Mucosa of descending colon (tissue), 3 donors: ENCODE results near the gene S100A2. TPM values are rescaled to one million over a fixed set of nuclear protein-coding genes. Genes with fewer than 3 reads are reported as not detected.
"Not testable (repeated sequence)": the region's sequence is repeated elsewhere in the genome, so short reads cannot be mapped to it uniquely, and the experiment has no call there.

ENCODE experiments used
- ATAC-seq: fragments of 200-7000 bp; cut with Tn5 transposase; one replicate; pipeline ENCODE4 v1.9.1; 2020; ENCODE audit warnings: mild to moderate bottlenecking, moderate library complexity
- DNase-seq, 3 donors: peaks; one replicate each; pipeline ENCODE4 v3.0.0-alpha.2; 2020
- H3K36me3 ChIP-seq: fragments of 200-600 bp; one replicate; pipeline ENCODE4 v1.8.0; 2021; ENCODE audit warnings: low read depth, mild to moderate bottlenecking
- H3K4me1 ChIP-seq: fragments of 200-600 bp; one replicate; pipeline ENCODE4 v1.8.0; 2021; ENCODE audit warnings: low read depth, mild to moderate bottlenecking
- H3K4me3 ChIP-seq: fragments of 200-600 bp; one replicate; pipeline ENCODE4 v1.8.0; 2021; ENCODE audit warnings: mild to moderate bottlenecking
- H3K9me3 ChIP-seq: fragments of 200-600 bp; one replicate; pipeline ENCODE4 v1.8.0; 2021; ENCODE audit warnings: mild to moderate bottlenecking
- CTCF ChIP-seq: fragments of 200-600 bp; IDR thresholded peaks from one replicate; pipeline ENCODE4 v1.8.0; 2022; ENCODE audit warnings: antibody characterized with exemption, mild to moderate bottlenecking
- intact Hi-C, 2 donors: fragments of 100-400 bp; cut with DNase I in 1 of 2; cut with micrococcal nuclease in 1 of 2; formaldehyde crosslinking; loops; one replicate each; pipeline versions ENCODE4 v1.11.0 to v1.11.1; 2022; cut with DNase I, micrococcal nuclease
- total RNA-seq, 3 donors: library from RNA; stranded (reverse); fragmentation: NEBNext Ultra II Directional in 2 of 3; extraction: Animal tissue kit (Norgen Biotek cat#: 25700) in 2 of 3; gene quantifications; one replicate each; pipeline versions ENCODE4 v1.2.1 to v1.2.4, GENCODE V29; 2021 to 2023
- donor health status: DM: no; HTN: no; CAD: no; lungs with moderate emphysema.
- donor health status: DM: no; HTN: no; CAD: no.
- donor health status: DM: no; HTN: yes; CAD: no.

S100A2 gene
- total RNA-seq, 3 donors from 2014 or later: 1.3 to 1.9 TPM; not detected in 1

GRCh38 chr1:153527023-153527682 lies 38.5 kb downstream of the S100A2 start:
- no peak for ATAC-seq
- no peaks in the 10 kb centered on the region for H3K36me3 ChIP-seq
- no peak for TF ChIP-seq CTCF
- H3K4me1 ChIP-seq: peaks cover 7% of the 10 kb centered on the region
- intact Hi-C loops: no loop called here
- peak in 1 of 3 donors; percentile 6 for DNase-seq
- H3K9me3 ChIP-seq: no peaks in the 10 kb centered on the region
- no peak overlapping the region for H3K4me3 ChIP-seq

GRCh38 chr1:153526132-153526543 lies 39.5 kb downstream of the S100A2 start:
- no peaks in the 10 kb centered on the region for H3K36me3 ChIP-seq
- TF ChIP-seq CTCF: no peak
- H3K4me1 ChIP-seq: no peaks in the 10 kb centered on the region
- peak in 1 of 3 donors; percentile 25 for DNase-seq
- H3K9me3 ChIP-seq: no peaks in the 10 kb centered on the region
- intact Hi-C loops: no loop called here
- ATAC-seq: peak; percentile 43
- H3K4me3 ChIP-seq: no peak overlapping the region

- no peaks in the 10 kb centered on the region for H3K36me3 ChIP-seq
- TF ChIP-seq CTCF: no peak
- H3K4me1 ChIP-seq: peaks cover 7% of the 10 kb centered on the region
- no peak overlapping the region for H3K4me3 ChIP-seq
- H3K9me3 ChIP-seq: no peaks in the 10 kb centered on the region
- intact Hi-C loops: no loop called here
- peak in 1 of 3 donors; percentile 19 for DNase-seq
- no peak for ATAC-seq
Observed at GRCh38 chr1:153525088-153525728, 40.4 kb downstream of the S100A2 start.

- H3K4me3 ChIP-seq, H3K9me3 ChIP-seq, DNase-seq, ATAC-seq, H3K4me1 ChIP-seq, H3K36me3 ChIP-seq, intact Hi-C loops: not testable (repeated sequence)
Observed at GRCh38 chr1:153522353-153523048, 43.1 kb downstream of the S100A2 start.

- not testable (repeated sequence) for H3K9me3 ChIP-seq, ATAC-seq
Observed at GRCh38 chr1:153521808-153522207, 43.8 kb downstream of the S100A2 start.

GRCh38 chr1:153520818-153521476 lies 44.7 kb downstream of the S100A2 start:
- H3K4me3 ChIP-seq: no peak overlapping the region
- ATAC-seq (no peak), DNase-seq (no peak)
- no peaks in the 10 kb centered on the region for H3K9me3 ChIP-seq
- no peak for TF ChIP-seq CTCF
- H3K4me1 ChIP-seq: peaks cover 14% of the 10 kb centered on the region
- intact Hi-C loops: no loop called here
- no peaks in the 10 kb centered on the region for H3K36me3 ChIP-seq

More at GRCh38 chr1:153521808-153522207, 43.8 kb downstream of the S100A2 start:
- DNase-seq, H3K4me3 ChIP-seq, H3K4me1 ChIP-seq, intact Hi-C loops, H3K36me3 ChIP-seq: not testable (repeated sequence)

- not testable (repeated sequence) for H3K36me3 ChIP-seq, H3K4me3 ChIP-seq
- peak; percentile 67 to 83 (median 76) for DNase-seq
Observed at GRCh38 chr1:153520137-153520691, 45.4 kb downstream of the S100A2 start.

More at GRCh38 chr1:153520137-153520691, 45.4 kb downstream of the S100A2 start:
- H3K9me3 ChIP-seq, intact Hi-C loops: not testable (repeated sequence)
- peaks cover 20% of the 10 kb centered on the region for H3K4me1 ChIP-seq
- ATAC-seq: peak; percentile 32
